ENCODE data around the gene YEATS2. TPM values are rescaled to one million over a fixed set of nuclear protein-coding genes. Genes with fewer than 3 reads are reported as not detected.

The YEATS2 gene
- total and polyA plus RNA-seq, 2 donors (not counting 3 experiments of a cell fraction or from before 2014, with no cell fraction given): 30.2 to 59.9 TPM

DNA sequence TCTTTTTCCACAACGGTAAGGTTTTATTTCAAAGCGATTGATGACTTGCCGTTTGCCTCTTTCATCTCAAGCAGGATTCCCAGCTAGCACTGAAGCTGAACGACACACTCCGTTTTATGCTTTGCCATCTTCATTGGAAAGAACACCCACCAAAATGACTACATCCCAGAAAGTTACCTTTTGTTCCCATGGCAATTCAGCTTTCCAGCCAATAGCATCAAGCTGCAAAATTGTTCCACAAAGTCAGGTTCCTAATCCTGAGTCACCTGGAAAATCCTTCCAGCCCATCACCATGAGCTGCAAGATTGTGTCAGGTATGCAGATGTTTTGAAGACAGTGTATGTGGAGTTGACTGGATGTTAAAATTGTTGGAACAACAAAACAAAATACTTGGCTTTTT, 56.5 kb downstream of the YEATS2 start:
- H3K4me1 ChIP-seq (ENCODE audit: control insufficient read depth, extremely low read depth, insufficient read depth, low read length): no peaks in the 10 kb centered on the region
- BruUV-seq (replicated peaks): no TSS peak
- H3K9me3 ChIP-seq (replicated peaks; ENCODE audit: control insufficient read depth, insufficient read depth, low read length): no peaks in the 10 kb centered on the region
- H3K79me2 ChIP-seq (ENCODE audit: control insufficient read depth, insufficient read depth, low read length): no peaks in the 10 kb centered on the region
- dilution Hi-C loops (cut with MboI; ENCODE audit: extremely low pct_ligation_motif_present, low sequenced_read_pairs) (no loop called here), intact Hi-C loops (cut with micrococcal nuclease) (no loop called here)
- no peak overlapping the region for H2AFZ ChIP-seq (ENCODE audit: low read depth, low read length)
- TF ChIP-seq EZH2 (IDR thresholded peaks at IDR 0.05; ENCODE audit: borderline replicate concordance, low read depth, low read length, severe bottlenecking): no peak
- no peak for TF ChIP-seq POLR2AphosphoS5 (IDR thresholded peaks at IDR 0.05; ENCODE audit: insufficient read depth, low read depth, low read length)
- no peak for TF ChIP-seq GATA2 (IDR thresholded peaks at IDR 0.05; ENCODE audit: insufficient read depth, insufficient read length, low read depth, low read length)
- TF ChIP-seq, protein P1, sequence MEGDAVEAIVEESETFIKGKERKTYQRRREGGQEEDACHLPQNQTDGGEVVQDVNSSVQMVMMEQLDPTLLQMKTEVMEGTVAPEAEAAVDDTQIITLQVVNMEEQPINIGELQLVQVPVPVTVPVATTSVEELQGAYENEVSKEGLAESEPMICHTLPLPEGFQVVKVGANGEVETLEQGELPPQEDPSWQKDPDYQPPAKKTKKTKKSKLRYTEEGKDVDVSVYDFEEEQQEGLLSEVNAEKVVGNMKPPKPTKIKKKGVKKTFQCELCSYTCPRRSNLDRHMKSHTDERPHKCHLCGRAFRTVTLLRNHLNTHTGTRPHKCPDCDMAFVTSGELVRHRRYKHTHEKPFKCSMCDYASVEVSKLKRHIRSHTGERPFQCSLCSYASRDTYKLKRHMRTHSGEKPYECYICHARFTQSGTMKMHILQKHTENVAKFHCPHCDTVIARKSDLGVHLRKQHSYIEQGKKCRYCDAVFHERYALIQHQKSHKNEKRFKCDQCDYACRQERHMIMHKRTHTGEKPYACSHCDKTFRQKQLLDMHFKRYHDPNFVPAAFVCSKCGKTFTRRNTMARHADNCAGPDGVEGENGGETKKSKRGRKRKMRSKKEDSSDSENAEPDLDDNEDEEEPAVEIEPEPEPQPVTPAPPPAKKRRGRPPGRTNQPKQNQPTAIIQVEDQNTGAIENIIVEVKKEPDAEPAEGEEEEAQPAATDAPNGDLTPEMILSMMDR (IDR thresholded peaks at IDR 0.05; ENCODE audit: extremely low read depth in 1 of 2, insufficient read depth in 1 of 2, low read depth in 1 of 2, low read length in 2 of 2): no peak
- no peak for TF ChIP-seq POLR2A (IDR thresholded peaks at IDR 0.05; ENCODE audit: low read depth, low read length)
- TF ChIP-seq JUN (IDR thresholded peaks at IDR 0.05; ENCODE audit: borderline replicate concordance, insufficient read depth, insufficient read length, low read depth): no peak
- TF ChIP-seq FOS (IDR thresholded peaks at IDR 0.05; ENCODE audit: borderline replicate concordance, insufficient read depth, low read length): no peak
- no peak for TF ChIP-seq MYC (IDR thresholded peaks at IDR 0.05; ENCODE audit: low read depth, low read length)
- TF ChIP-seq, protein P2, sequence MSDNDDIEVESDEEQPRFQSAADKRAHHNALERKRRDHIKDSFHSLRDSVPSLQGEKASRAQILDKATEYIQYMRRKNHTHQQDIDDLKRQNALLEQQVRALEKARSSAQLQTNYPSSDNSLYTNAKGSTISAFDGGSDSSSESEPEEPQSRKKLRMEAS (IDR thresholded peaks at IDR 0.05; ENCODE audit: insufficient read depth, insufficient read length): no peak
- DNase-seq (ENCODE audit: low read depth, low spot score) (no peak), FAIRE-seq (no peak)
- H3K9me1 ChIP-seq (replicated peaks; ENCODE audit: control insufficient read depth, extremely low read depth, insufficient read depth, low read length): no peaks in the 10 kb centered on the region
- H3K36me3 ChIP-seq (ENCODE audit: control insufficient read depth in 2 of 2, extremely low read depth in 1 of 2, insufficient read depth in 2 of 2, low read length in 2 of 2): peaks cover 11 to 25% of the 10 kb centered on the region in 2 experiments
- H3K4me2 ChIP-seq (ENCODE audit: insufficient read depth, low read length): no peak overlapping the region
- H3K27ac ChIP-seq (ENCODE audit: insufficient read depth, low read depth, low read length): no peak overlapping the region
- ChIA-PET POLR2A (no interaction called here), CTCF (interaction anchor here (1.1 kb wide), 2 partner anchors 10 to 12 kb away, joined by 3 read pairs; no protein-coding TSS in a partner anchor)
- no peak overlapping the region for H3K4me3 ChIP-seq (replicated peaks in 1 of 3; ENCODE audit: insufficient read depth in 1 of 3, low read depth in 1 of 3, low read length in 3 of 3)
- no peak overlapping the region for H3K9ac ChIP-seq (replicated peaks; ENCODE audit: extremely low read depth, insufficient read depth, low read length)
- H4K20me1 ChIP-seq (replicated peaks; ENCODE audit: control insufficient read depth, extremely low read depth, insufficient read depth, low read length): no peaks in the 10 kb centered on the region
- no peaks in the 10 kb centered on the region for H3K27me3 ChIP-seq (ENCODE audit: control insufficient read depth in 2 of 2, insufficient read depth in 2 of 2, low read length in 2 of 2)
